KBM-7 (cell line): ENCODE data around the gene QPCTL.

Experiments used
- DNase-seq: peaks from one replicate; pipeline ENCODE4 v3.0.0-alpha.2; 2015
- in situ Hi-C: fragments of 300-500 bp; cut with MboI; formaldehyde crosslinking; loops from 2 replicates; pipeline ENCODE4 v1.14.3; 2020; ENCODE audit warnings: low sequenced_read_pairs, low pct_unique_long_range_greater_than_20kb, mixed read lengths

Gene QPCTL

GRCh38 chr19:45753548-45753947 is 61.1 kb downstream of the QPCTL start:
- in situ Hi-C loops, result no loop called here
- no peak for DNase-seq
